GM13977 (cell line): ENCODE data around the gene ATP8B3.

ENCODE experiments used
- DNase-seq: peaks from one replicate; pipeline ENCODE4 v3.0.0; 2012; ENCODE audit warnings: low spot score
- CTCF ChIP-seq: IDR thresholded peaks from 2 replicates; pipeline ENCODE4 v1.5.1; 2012; ENCODE audit warnings: mild to moderate bottlenecking, control low read depth; ENCODE audit not compliant: insufficient read depth; ENCODE audit errors: extremely low read depth, missing control alignments
- in situ Hi-C: fragments of 300-500 bp; cut with MboI; formaldehyde crosslinking; loops from one replicate; pipeline ENCODE4 v1.12.0; 2022; ENCODE audit warnings: low sequenced_read_pairs, low pct_unique_long_range_greater_than_20kb, mixed read lengths, inconsistent platforms; ENCODE audit not compliant: unreplicated experiment

ATP8B3 gene

GRCh38 chr19:1811942-1812425, at the start of gene ATP8B3:
ATP8B3 (minus strand) TSS chr19:1812276; CDS start chr19:1811736, 540 bp downstream.
- DNase-seq: peak; percentile 100
- TF ChIP-seq CTCF: peak; percentile 21
- in situ Hi-C loops: no loop called here

DNA sequence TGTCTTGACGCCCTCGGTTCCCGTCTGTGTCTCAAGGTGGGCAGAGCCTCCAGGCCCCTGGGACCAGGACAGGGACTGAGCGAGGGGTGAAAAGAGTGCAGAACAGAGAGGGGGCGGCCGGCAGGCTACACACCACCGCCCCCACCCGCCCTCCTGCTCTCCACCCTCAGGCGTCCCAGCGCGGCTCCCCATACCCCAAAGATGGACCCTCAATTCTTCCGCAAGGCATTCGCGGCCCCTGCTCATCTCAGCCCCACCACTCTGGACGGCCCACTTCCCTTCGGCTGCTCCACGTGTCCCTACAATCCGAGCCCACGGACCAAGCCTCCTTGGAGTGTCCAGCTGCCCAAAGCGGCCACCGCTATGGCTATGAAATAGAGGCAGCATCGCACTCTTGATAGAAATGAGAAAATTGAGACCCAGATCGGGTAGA, 49.5 kb upstream of the ATP8B3 start:
- DNase-seq: no peak
- TF ChIP-seq CTCF: no peak
- in situ Hi-C loops: no loop called here

- in situ Hi-C loops: no loop called here
- no peak for TF ChIP-seq CTCF
- DNase-seq: no peak
These were observed 48.9 kb upstream of the ATP8B3 start for GRCh38 chr19:1860821-1861598.

- no peak for TF ChIP-seq CTCF
- in situ Hi-C loops: no loop called here
- DNase-seq: no peak
These were observed 48.1 kb upstream of the ATP8B3 start for GRCh38 chr19:1860042-1860775.

- no peak for DNase-seq
- in situ Hi-C loops: no loop called here
- no peak for TF ChIP-seq CTCF
These were observed 47.3 kb upstream of the ATP8B3 start for GRCh38 chr19:1859331-1859781.

DNA sequence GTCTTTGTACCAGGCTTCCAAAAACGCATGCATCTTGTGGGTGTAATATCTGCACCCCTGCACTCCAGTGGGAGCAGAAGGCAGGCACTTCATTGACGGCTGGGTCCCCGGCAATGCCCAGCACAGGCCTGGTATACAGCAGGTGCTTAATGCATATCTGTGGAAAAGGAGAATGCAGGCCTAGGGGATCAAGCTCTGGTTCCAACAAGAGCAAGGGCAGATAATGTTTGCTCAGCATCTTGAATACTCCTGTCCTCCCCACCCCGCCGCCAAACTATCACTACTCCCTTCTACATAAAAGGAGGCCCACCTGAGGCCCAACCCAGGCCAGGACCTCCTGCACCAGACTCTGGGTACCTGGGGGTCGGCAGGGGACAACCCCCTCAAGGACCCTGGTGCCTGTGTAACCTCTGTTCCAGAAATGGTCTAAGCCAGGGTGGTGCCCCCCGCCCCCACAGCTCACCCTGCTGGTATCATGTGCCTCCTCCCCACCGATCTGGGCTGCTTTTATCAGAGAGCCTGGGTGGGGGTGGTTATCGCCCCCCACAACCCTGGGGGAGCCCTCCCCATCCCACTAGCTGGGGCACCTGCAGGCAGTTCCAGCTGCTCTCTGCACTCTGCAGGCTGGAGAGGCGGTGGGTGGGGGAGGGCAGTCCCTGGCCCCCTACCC, 46.5 kb upstream of the ATP8B3 start:
- TF ChIP-seq CTCF: no peak
- in situ Hi-C loops: no loop called here
- DNase-seq: no peak
